Suprapubic skin (tissue), 4 donors: ENCODE measurements around the gene CCDC14.

Source experiments
- CTCF ChIP-seq, 2 donors: fragments of 200-600 bp in 1 of 2; fragments of 450-650 bp in 1 of 2; sonication (generic) in 1 of 2; IDR thresholded peaks; one replicate each; pipeline ENCODE4 v1.5.1; 2016 to 2019; ENCODE audit warnings: antibody characterized with exemption in 2 of 2, mild to moderate bottlenecking in 1 of 2, moderate library complexity in 1 of 2
- POLR2A ChIP-seq, 2 donors: fragments of 450-650 bp; IDR thresholded peaks; one replicate each; pipeline ENCODE4 v1.6.1; 2017; ENCODE audit warnings: antibody characterized with exemption in 2 of 2, mild to moderate bottlenecking in 2 of 2, moderate library complexity in 2 of 2
- POLR2AphosphoS5 ChIP-seq, 3 donors: sonication (generic); formaldehyde crosslinking; IDR thresholded peaks; one replicate each; pipeline ENCODE4 v1.6.1; 2017; ENCODE audit warnings: antibody characterized with exemption in 3 of 3

GRCh38 chr3:123883701-123884202 lies 77.3 kb downstream of the CCDC14 start:
- no peak for TF ChIP-seq CTCF (IDR thresholded peaks at IDR 0.05)
- no peak for TF ChIP-seq POLR2AphosphoS5 (IDR thresholded peaks at IDR 0.05)
- TF ChIP-seq POLR2A (IDR thresholded peaks at IDR 0.05) = no peak
